Colon (tissue), 2 donors: ENCODE measurements around the gene FBXW9.
"Not testable (repeated sequence)": the region's sequence is repeated elsewhere in the genome, so short reads cannot be mapped to it uniquely, and the experiment has no call there.

Source experiments
- FAIRE-seq: peaks from 2 replicates; lab custom pipeline; 2012; peaks lifted over from hg19 to GRCh38; lab: Jason Lieb, UNC
- donor health status: control.
- donor health status: control.

FBXW9 gene

DNA sequence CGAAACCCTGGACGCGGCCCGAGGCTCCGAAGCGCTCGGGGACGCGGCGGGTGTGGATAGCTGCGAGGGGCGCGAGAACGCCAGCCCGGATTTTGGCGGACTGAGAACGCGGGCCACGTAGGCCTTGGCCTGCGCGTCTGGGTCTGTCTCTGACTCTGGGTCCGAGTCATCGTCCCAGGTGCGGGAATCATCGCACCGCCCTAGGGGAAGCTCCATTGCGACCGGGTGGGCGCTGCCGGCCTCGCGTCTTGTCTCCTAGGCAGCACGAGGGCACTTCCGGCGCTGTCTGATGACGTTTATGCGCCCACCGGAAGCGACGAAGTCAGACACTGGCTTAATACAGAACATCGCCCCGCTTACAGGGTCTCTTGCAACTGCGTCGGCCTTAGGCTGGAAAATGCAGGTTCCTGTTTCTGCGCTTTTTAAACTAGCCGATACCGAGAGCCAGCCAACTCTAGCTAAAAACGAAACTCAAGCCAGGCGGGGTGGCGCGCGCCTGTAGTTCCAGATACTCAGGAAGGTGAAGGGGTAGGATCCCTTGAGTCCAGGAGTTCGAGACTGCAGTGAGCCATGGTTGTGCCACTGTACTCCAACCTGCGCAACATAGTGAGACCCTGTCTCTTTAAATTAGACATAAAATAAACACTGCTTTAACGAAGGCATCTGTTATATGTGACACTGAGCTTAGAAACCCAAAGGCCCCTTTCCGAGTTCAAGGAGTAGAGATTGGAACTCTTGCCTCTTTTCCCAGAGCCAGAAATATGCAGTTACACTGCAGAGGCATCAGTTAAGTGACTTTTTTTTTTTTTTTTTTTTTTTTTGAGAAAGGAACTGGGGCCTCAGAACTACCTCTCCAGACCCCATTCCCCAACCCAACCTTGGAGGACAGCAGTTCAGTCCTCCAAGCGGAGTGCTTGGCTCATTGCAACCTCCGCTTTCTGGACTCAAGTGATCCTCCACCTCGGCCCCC, at the start of gene FBXW9:
Gene FBXW9, minus strand, starts transcription at position 266 of the 970 bp plus-strand sequence. Its CDS starts 50 bp downstream, at position 216.
- FAIRE-seq: no peak

DNA sequence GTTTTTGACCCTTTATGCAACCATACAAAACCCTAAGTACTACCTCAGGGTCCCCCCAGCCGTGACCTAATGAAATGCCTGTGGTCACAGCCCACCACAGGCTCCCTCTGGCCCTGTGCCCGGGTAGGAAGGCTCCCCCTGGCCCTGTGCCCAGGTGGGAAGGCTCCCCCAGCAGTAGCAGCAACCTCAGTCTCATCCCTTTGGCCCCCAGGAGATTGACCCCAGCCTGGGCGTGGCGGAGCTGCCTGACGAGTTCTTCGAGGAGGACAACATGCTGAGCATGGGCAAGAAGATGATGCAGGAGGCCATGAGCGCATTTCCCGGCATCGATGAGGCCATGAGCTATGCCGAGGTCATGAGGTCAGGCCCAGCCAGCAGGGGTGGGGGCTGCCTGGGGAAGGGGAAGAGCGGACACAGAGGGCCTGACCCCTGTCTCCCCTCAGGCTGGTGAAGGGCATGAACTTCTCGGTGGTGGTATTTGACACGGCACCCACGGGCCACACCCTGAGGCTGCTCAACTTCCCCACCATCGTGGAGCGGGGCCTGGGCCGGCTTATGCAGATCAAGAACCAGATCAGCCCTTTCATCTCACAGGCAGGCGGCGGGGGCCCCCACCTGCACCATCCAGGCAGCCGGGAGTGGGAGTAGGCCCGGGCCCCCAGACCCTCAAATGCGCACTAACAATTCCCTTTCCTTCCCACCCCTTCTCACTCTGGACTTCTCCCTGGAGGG, 48.9 kb upstream of the FBXW9 start:
- FAIRE-seq: no peak

DNA sequence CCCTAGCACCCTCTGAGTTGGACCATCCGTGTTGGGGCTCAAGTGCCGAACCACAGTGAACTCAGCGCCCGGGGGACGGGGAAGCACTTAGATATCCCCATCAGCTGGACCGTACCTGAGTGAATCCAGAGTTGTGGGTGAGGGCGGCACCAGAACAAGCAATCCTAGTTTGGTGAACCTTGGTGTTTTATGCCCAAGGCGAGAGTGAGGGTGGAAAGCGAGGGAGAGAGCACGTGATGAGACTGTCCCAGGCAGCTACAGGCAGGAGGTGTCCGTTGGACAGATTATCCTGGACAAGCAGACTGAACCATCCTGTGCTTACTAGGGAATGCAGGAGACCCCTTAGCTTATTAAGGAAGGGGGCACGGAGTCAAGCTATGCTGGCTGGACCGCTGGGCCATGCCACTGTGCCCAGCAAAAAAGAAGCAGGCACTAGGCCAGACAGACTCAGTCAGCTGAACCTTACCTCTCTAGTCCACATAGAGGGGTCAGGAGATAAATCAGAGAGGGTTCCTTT, 41.5 kb upstream of the FBXW9 start:
- FAIRE-seq: no peak

DNA sequence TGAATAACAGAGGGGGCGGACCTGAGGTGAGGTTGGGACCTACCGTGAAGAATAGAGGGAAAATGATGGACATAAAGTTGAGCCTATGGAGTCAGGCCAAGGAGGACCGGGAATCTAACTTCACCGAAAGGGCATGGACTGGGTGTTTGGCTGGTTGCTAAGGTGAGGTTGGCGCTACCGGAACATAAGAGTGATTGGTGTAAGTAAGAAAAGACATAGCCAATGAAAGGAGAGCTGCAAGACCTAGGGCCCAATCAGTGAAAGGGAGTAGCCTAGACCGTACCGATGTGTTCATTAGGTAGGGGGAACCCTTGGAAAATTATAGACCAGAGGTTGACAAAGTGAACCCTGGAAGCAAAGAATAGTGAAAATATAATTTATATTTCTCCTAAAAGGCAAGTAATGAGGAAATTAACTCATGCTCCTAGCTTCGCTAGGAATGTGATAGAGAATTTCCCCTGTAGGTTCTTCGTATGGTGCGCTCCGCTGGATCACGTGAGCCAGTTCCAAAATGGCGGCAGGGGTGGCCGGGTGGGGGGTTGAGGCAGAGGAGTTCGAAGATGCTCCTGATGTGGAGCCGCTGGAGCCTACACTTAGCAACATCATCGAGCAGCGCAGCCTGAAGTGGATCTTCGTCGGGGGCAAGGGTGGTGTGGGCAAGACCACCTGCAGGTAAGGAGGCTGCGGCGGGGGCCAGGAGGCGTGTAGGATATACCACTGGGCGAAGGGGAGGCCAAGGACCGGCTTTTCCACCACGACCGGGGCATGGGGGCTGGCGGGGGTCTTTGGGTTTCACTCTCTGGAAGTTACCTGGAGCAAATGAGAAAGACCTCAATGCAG, 40.8 kb upstream of the FBXW9 start, which contains the start of gene GET3:
Gene GET3, plus strand, starts transcription at position 503 of the 840 bp plus-strand sequence. Its CDS starts 9 bp downstream, at position 512.
- FAIRE-seq: peak; percentile 79

DNA sequence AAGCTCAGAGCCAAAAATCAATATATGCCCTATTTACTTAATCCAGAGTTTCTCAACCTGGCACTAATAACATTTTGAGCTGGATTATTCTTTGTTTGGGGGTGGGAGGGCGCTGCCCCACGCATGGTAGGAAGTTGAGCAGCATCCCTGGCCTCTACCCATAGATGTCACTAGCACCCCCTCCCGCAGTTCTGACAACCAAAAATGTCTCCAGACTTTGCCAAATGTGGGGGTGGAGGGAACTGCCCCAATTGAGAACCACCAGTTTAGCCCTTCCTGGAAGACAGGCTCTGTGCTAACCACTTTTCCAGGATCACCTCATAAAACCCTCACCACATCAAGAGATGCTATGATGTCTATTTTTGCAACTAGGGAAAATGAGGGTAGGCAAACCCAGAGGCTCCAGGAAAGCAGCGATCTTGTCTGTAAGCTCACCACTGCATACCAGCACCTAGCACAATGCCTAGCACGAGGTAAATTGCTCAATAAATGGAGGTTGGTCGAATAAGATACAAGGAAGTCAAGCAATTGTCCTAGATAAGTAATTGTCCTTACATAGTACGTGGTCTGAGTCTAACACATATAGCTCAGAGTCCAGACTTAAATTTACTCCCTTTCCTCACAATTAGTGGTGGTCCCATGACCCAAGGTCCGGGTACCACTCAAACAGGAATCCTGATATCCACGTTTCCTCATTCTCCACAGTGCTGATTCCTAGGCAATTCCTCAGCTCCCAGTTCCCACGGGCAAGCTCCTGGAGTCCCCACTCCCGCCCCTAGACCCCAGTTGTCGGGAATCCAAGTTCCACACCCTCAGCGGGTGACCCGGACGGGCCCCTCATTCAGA, 37.2 kb upstream of the FBXW9 start:
- FAIRE-seq: no peak

GRCh38 chr19:12731337-12731736, 34.9 kb upstream of the FBXW9 start:
- FAIRE-seq: no peak

GRCh38 chr19:12730064-12730463, 33.6 kb upstream of the FBXW9 start:
- no peak for FAIRE-seq

GRCh38 chr19:12727745-12728433, 31.5 kb upstream of the FBXW9 start:
- FAIRE-seq: no peak

- no peak for FAIRE-seq
Observed at GRCh38 chr19:12726988-12727316, 30.5 kb upstream of the FBXW9 start.

- FAIRE-seq: not testable (repeated sequence)
Observed at GRCh38 chr19:12725612-12726011, 29.2 kb upstream of the FBXW9 start.

- FAIRE-seq: no peak
Observed at GRCh38 chr19:12723641-12724426, 27.4 kb upstream of the FBXW9 start, which contains the start of gene TNPO2. Gene TNPO2 (minus strand): TSS chr19:12723932. CDS start chr19:12720977, 2,955 bp downstream.

DNA sequence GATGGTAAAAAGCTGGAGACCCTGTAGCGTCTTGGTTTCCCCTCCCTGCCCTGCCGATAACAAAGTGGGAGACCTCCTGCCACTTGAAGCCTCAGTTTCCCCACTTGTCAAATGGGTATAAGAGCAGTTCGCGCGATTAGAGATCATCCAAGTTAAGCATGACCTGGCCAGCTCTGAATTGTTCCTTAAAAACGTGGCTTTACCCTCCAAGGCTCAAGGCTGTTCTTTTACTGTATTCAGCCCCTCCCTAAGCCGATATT, 26.9 kb upstream of the FBXW9 start:
- FAIRE-seq: no peak

DNA sequence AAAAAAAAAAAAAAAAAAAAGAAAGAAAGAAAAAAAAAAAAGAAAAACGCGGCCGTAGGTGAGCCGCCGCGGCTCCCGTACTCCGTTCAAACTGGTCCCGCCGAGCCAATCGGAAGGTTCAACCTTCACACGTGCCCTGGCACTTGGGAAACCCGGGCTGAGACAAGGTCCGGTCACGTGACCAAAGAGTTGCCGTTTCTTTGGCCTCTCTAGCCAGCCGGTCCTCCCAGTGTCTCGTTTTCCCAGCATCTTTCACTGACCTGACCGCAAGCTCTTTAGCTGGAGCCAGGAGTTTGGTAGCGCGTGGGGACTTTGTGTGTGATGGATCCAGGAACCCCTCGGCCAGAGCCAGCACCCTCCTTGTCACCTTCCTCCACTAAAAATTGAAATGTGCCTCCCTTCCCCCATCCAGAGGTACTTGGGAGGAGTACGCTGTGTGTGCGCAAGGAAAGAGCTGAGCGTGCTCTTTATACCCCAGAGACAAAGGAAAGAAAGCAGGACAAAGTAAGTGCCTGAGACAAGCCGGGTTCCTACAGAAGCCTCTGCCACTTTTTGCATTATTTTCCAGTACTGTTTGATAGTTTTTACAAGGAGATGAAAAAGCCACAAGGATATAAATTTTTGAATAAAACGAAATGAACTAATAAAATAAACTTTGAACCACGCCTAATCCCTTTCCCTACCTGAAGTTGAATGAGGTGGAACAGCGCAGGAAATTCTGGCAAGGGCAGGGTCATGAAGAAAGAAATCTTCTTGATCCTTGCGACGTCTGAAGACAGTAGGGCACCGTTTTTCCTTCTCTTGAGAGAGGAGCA, 26.3 kb upstream of the FBXW9 start:
- peak; percentile 64 for FAIRE-seq

- no peak for FAIRE-seq
Observed at GRCh38 chr19:12721656-12722565, 25.5 kb upstream of the FBXW9 start.

- no peak for FAIRE-seq
Observed at GRCh38 chr19:12720851-12721655, 24.6 kb upstream of the FBXW9 start.

DNA sequence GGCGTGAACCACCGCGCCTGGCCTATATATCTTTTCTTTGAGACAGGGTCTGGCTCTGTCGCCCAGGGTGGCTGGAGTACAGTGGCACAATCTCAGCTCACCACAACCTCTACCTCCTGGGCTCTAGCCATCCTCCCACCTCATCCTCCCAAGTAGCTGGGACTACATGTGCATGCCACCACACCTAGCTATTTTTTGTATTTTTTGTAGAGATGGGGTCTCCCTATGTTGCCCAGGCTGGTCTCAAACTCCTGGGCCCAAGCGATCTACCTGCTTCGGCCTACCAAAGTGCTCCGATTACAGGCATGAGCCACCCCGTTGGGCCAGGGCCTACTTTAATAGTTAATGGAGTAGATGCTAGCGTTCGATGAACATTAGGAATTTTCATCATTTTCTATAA, 23.9 kb upstream of the FBXW9 start:
- FAIRE-seq: no peak

- FAIRE-seq: no peak
Observed at GRCh38 chr19:12715929-12716328, 19.5 kb upstream of the FBXW9 start.
